ENCODE data around the gene RNF39.

The RNF39 gene

DNA sequence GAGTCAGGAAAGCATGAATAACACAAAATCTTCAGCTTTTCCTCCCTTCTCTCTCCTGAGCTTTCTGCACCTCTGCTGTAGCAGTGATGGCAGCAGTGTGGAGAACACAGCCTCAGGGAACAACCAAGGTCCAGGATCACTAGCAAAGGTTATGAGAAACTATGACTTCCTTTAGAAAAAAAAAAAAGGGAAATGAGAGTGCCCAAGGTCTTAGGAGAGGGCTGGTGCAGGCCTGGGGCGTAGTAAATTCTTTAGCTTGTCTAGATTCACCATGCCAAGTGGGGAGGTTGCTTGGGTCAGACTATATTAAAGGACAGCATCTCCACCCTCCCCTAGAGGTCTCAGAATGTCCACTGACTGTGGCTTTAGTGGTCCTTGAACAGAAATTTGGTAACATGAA is 54.9 kb downstream of the RNF39 start:
- in situ Hi-C loops (cut with MboI; ENCODE audit: low sequenced_read_pairs), result loop anchor here (25.0 kb wide), 1 partner anchor 283 kb away; no protein-coding TSS in a partner anchor

Measured in HL-60/S4 (cell line).